HG03103 (cell line): ENCODE measurements around the gene STAC.
"Not testable (repeated sequence)": the region's sequence is repeated elsewhere in the genome, so short reads cannot be mapped to it uniquely, and the experiment has no call there.

Experiments
- ATAC-seq: cut with Tn5 transposase; IDR thresholded peaks from one replicate; pipeline ENCODE4 v1.9.1; 2021; ENCODE audit warnings: low read depth; ENCODE audit not compliant: unreplicated experiment

The STAC gene

DNA sequence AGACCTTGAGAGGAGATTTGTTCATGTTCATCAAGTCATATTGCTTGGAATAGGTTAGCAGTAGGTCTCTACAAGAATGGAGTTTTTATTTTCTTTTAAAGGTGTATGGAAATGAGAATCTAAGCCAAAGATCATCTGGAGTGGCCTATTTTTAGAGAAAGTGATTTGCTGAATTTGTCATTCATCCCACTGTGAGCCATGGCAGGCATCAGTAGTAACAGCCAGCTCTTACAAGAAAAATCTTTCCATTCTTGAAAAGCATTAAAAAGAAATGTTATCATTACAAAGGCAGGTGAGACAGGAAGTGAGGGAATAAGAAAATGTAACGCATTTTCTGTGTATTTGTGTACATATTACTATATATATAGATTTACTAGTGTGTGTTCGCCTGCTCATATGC lies 29.6 kb downstream of the STAC start:
- ATAC-seq, result no peak

DNA sequence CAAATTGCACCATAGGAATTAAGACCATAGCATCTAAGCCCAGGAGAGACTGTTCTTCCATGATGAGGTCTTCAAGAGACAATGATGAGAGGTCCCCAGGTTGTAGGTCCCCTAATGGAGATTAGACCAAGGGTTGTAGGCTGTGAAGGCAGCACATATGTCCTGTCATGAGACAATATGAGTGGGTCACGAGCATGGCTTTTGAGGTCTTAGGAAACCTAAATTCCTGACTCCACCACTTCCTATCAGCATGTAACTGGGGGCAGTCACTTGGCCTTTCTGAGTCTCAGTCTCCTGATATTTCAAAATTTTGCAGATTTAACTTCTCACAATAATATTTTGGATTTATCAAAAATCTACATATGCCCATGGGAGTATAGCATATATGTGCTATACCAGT lies 31.3 kb downstream of the STAC start:
- ATAC-seq, result no peak

DNA sequence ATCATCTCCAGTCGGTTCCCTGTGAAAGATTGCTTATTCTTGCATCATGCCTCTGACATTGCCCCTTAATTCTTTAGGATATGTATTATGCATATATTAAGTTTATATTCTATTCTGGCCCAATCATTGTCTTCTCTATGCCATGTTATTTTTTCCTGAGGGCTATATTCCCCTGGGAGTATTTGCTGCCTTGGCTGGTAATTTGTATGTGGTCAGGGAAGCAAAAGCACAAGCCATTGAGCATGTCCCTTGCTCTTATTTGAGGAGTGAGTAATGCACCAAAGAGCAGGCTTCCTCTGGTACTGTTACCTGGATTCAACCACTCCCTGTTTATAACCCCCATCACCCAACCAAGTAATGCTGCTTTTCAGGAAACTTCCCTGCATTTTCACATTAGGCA lies 36.3 kb downstream of the STAC start:
- no peak for ATAC-seq

DNA sequence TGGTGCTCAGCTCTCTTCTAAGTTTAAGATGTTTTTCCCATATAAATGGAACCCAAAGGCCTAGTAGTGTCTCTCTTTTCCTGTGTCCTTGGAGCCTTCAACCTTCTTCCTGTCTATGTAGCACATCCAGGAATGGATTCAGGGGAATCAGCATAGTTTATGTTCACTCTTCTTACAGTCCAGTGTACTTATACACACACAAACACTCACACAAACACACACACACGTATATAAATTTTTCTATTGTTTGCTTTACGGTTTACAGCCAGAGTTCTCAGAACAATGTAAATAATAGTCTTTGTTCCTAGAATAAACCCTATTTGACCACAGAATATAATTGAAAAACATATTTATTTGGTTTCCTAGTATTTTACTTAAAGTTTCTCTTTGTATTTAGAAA lies 36.9 kb downstream of the STAC start:
- ATAC-seq, result no peak

DNA sequence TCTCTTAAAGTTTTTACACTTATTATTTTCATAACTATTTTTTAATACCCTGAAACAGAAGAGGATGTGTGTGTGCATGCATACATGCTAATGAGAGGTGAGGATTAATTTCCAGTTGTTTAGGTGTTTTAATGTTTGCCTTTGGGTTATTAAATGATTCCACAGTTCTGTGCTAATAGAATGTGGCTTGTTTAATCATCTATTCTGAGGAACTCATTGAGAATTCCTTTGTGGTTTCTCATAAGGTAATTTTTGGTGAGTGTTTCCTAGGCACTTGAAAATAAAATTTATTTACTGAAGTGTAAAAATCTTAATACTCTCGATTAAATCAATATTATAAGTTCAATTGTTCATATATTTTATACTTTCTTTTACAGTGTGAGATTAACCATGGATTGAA lies 38.0 kb downstream of the STAC start:
- no peak for ATAC-seq

DNA sequence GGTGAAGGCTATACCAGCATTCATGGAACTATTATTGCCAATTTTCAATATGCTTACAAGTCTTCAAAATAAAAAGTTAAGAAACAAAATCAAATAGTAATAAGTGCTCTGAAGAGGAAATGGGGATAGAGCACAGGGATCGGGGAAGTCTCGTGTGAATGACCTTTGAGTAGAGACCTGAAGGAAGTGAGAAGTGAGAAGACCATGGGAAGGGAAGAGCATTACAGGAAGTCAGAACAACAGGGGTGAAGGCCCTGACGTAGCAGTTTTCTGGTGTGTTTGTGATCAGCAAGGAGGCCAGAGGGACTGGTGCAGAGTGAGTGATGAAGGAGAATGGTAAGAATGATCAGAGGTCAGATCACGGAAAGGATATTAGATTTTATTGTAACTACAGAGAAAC lies 48.1 kb downstream of the STAC start:
- ATAC-seq, result no peak

DNA sequence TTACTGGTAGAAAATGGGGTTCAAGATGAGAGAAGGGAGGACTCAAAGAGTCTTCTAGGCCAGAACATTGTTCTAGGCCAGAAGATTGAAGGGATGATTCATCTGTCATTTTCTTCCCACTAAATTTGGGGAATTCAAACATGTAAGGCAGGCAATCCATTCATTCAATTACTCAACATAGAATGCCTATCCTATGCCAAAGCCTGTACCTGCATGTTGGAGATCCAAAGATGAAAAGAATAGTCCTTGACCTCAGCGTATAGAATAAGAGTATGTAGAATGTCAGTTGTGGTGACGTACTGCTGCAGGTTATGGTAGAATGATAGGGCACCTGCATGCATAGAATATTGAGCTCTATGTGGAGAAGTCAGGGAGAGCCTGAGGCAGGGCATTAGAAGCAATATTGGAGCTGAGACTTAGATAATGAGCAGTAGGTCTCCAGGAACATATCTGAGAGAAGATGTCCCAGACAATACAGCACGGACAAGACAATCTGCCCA lies 49.7 kb downstream of the STAC start:
- ATAC-seq, result no peak

DNA sequence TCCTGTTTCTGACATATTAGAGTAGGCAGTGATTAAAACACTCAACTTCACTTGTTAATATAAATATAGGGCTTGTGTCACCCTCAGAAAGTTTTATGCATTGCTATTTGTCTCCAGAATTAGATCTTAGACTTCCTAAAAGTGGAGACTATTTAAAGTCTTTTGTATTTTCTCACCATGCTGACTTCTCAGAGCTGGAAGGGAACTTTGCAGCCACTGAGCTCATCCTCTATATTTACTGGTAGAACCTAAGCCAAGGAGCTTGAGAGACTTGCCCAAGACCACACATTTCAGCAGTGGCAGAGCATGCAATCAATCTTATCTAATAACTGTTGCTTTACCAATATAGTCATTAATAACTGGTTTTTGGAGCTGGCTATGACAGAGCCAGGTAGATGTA lies 53.2 kb downstream of the STAC start:
- ATAC-seq, result no peak

DNA sequence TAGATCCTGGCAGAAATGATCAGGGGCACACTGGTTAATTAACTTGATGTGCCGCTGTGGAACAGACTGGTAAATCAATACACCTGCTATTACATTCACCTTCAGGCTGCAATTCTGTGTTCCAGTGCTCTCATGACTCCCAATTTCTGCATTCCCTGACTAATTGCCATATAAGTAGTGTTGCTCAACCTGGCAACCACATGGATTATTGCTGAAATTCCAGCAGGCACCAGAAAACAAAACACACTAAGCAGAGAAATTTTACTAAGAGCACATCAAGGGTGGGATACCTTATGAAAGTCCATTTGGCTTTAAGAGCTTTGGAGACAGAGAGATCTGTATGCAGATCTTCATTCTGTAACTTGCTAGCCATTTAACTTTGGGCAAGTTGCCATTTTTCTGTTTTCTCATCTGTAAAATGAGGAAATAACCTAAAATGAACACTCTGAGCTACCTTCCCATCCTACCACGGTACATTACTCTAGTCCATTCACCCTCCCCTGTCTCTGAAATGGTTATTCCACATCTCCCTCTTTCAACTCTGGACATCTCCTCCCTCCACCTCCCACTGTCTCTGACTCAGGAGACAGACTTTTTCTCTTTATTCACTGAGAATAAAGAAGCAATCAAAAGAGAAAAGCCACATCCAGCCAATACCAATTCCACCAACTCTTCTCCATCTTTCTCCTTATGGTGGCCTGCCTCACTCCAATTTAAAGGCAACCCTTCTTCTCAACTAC lies 54.6 kb downstream of the STAC start:
- no peak for ATAC-seq

DNA sequence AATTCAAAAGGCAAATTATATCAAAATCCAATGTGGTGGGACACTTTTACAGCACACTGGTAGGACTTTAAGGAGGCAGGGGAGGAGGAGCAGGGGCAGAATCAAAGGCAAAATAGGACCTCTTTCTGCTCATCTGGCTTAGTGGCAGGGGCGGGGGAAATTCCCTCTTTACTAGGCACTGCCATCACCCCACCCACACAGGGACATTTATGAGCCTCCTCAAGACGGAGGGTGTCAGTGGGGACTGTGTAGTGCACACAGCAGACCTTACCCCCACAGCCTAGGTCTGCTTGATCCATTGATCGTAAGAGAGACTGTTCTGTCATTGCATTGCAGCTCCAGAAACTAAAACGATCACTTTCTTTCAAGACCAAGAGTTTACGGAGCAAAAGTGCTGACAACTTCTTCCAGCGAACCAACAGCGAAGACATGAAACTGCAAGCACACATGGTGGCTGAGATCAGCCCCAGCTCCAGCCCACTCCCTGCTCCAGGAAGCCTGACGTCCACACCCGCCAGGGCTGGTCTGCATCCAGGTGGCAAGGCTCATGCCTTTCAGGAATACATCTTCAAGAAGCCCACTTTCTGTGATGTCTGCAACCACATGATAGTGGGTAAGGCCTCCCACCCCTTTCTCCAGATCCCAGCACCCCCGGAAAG lies 62.9 kb downstream of the STAC start:
- ATAC-seq, result no peak

DNA sequence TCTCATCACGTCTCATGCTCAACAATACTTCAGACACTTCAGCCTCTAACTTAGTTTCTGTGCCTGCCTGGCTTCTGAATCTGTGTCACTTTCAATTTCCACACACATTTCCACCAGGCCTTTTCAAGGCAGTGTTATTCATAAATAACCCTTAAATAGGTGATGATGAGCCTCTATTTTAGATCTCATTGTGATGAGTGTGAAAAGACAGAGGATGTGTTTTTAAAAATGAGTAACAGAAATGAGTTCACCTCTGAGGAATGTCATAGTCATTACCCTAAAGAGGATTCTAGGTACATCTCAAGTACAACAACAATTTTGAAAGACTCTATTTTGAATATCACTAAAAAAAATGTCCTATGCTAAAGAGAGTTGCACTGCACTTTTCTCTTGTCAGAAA lies 64.6 kb downstream of the STAC start:
- no peak for ATAC-seq

DNA sequence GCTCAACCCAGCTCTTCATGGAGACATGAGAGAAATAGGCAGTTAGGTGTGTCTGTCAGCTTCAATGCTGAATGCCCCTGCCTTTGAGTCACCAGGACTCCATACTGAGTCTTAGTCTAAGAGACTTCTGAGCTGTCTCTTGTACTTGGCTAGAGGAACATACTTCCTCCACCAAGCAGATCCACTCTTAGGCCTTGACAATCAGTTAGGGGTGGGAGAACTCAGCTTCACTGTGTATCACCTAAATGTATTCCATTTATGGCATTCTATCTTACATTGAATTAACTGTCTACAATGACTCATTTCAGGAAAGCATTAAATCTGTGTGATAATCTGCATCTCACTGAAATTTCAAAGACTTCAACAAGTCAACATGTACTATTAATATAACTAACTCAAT lies 66.0 kb downstream of the STAC start:
- ATAC-seq, result no peak

DNA sequence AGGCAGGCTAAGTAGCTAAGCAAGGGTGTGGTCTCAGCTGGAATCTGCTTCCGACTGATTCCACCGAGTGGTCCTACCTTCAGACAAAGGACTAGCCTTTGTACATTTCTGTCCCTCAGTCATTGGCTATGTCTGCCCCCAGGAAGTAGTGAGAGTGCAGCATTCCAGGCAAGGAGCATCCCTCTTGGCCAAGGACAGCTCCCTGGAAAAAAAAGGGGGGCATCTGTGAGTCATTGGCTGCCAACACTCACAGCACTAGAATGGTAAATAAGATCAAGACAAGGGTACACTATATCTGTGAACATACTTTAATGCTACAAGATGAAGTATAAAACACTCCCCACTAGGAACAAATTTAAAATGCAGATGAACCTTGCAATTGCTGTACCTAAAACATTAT lies 66.8 kb downstream of the STAC start:
- ATAC-seq, result no peak

DNA sequence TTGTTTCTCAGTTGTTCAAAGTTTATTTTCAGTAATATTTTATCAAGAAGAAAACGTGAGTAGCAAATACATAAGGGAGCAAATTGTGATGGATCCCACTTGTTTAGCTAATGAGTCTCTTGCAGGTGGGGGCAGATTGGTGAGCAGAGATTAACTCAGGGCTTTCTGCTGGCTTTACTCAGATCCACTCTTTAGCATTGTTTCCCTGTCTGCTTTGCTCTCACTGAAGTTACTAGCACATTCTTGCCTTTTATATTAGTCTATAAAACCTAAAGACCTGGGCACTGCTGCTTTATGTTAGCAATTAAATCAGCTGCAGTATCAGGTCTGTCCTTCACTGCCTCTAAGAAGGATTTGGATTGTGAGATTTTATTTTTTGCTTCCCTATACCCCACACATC lies 71.5 kb downstream of the STAC start:
- no peak for ATAC-seq

DNA sequence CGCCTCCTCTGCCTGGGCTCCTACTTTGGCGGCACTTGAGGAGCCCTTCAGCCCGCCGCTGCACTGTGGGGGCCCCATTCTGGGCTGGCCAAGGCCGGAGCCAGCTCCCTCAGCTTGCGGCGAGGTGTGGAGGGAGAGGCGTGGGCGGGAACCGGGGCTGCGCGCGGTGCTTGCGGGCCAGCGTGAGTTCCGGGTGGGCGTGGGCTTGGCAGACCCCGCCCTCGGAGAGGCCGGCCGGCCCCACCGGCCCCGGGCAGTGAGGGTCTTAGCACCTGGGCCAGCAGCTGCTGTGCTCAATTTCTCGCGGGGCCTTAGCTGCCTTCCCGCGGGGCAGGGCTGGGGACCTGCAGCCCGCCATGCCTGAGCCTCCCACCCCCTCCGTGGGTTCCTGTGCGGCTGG lies 72.9 kb downstream of the STAC start:
- ATAC-seq, result not testable (repeated sequence)

DNA sequence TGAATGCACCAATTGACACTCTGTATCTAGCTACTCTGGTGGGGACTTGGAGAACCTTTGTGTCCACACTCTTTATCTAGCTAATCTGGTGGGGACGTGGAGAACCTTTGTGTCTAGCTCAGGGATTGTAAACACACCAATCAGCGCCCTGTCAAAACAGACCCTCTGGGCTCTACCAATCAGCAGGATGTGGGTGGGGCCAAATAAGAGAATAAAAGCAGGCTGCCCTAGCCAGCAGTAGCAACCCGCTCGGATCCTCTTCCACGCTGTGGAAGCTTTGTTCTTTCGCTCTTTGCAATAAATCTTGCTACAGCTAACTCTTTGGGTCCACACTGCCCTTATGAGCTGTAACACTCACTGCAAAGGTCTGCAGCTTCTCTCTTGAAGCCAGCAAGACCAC lies 73.6 kb downstream of the STAC start:
- not testable (repeated sequence) for ATAC-seq

DNA sequence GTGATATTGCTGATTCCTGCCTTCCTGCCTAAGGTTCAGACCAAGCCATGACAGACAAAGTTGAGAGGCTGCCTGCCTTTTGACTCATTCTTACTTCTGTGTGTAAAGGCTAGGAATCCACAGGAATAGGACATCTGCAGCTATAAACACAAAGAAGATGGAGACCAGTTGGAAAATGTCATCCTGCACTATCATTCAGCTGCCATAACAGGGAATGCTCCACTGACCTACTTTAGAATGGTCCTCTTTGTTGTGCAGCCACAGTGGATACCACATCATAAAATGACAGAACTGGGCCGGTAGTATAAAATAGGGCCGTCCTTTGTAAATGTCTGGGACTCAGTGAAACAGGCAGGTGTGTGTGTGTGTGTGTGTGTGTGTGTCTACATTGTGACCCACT lies 75.1 kb downstream of the STAC start:
- ATAC-seq, result no peak

DNA sequence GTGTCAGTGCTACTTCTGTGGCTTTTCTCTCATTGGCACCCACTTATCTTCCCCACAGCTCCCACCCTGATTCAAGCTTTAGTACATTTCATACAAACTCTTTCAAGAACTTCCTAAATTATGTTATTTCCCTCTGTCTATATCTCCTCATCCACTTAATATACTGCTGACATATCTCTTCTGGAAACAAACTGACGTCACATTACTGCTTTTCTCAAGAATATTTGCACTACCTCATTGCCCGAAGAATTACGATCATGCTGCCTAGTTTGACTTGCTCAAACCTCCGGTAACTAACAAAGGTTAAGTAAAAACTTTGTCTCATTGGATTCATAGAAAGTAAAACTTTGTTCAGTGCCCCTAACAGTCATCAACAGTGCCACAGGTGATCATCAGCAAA lies 76.5 kb downstream of the STAC start:
- ATAC-seq, result no peak

DNA sequence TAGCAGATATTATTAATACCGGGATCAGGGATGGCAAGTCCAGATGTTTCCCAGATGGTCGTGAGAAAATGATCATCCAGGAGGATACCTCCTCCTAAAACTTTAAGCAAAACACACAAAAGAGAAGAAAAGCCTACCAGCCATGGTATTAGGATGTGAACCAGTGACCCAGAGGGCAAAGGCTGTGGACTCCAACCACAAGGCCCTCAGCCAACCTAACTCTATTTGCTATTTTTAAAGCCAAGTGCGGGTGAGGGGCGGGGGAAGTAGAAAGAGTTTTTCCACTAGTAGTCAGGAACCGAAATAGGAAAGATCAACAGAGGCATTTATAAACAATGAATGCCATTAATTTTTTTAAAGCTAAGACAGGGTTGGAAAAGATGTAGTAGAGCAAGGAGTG lies 77.4 kb downstream of the STAC start:
- ATAC-seq, result no peak

DNA sequence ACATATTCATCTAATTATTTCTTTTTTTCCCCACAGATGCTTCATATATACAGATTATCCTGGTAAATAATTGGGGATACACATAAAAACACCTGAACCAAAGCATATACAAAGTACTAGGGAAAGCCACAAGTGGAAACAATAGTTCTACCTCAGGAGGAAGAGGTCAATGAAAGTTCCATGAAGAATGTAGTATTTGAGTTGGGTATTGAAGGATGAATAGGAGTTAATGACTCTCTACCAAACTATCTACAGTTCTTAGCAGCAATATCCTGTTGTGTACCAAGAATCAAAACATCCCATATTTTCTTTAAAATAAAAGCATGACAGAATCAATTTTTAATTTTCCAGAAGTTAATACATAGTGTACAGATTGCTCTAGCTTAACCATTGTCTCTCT lies 78.9 kb downstream of the STAC start:
- ATAC-seq, result no peak

DNA sequence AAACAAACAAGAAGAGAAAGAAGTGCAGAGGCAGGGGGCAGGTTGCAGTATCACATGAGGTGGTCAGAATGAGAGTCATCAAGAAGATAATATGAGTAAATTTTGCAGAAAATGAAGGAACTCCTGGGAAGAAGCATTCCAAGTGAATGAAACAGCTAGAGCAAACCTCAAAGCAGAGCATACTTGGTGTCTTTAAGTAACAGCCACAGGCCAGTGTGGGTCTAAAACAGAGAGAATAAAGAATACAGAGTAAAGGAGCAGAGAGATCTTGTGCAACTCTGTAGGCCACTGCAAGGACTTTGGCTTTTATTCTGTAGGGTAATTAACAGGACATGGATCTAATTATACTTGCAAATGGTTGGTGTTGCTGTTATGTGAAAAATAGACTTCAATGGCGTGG lies 81.3 kb downstream of the STAC start:
- ATAC-seq, result no peak

DNA sequence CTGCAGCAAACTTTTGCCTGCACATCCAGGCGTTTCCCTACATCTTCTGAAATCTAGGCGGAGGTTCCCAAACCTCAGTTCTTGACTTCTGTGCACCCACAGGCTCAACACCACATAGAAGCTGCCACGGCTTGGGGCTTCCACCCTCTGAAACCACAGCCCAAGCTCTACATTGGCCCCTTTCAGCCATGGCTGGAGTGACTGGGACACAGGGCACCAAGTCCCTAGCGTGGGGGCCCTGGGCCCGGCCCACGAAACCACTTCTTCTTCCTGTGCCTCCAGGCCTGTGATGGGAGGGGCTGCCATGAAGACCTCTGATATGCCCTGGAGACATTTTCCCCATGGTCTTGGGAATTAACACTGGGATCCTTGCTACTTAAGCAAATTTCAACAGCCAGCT lies 91.7 kb downstream of the STAC start:
- not testable (repeated sequence) for ATAC-seq
